Pericardium fibroblast (primary cell): ENCODE results near the gene GABARAPL2. TPM values are rescaled to one million over a fixed set of nuclear protein-coding genes. Genes with fewer than 3 reads are reported as not detected.

Experiments used
- total RNA-seq: library from RNA; depleted of rRNA; stranded (reverse); fragments of >200 nt; gene quantifications from 2 replicates; pipeline ENCODE4 v1.2.3, GENCODE V29; 2015

The GABARAPL2 gene
- 54.9 and 66.9 TPM in 2 replicates for total RNA-seq

GRCh38 chr16:75566040-75566757, at the start of gene GABARAPL2:
Gene GABARAPL2 (plus strand): TSS chr16:75566379. CDS start chr16:75566487, 108 bp downstream.

GRCh38 chr16:75535901-75536300, 30.3 kb upstream of the GABARAPL2 start, which contains the start of gene CHST5:
Gene CHST5 (minus strand): TSS chr16:75536108. CDS start chr16:75530384, 5,724 bp downstream.

GRCh38 chr16:75555707-75556430, 10.3 kb upstream of the GABARAPL2 start, which contains the start of gene TMEM231:
Gene TMEM231 (minus strand): TSS chr16:75556252. CDS start chr16:75556209, 43 bp downstream.

DNA sequence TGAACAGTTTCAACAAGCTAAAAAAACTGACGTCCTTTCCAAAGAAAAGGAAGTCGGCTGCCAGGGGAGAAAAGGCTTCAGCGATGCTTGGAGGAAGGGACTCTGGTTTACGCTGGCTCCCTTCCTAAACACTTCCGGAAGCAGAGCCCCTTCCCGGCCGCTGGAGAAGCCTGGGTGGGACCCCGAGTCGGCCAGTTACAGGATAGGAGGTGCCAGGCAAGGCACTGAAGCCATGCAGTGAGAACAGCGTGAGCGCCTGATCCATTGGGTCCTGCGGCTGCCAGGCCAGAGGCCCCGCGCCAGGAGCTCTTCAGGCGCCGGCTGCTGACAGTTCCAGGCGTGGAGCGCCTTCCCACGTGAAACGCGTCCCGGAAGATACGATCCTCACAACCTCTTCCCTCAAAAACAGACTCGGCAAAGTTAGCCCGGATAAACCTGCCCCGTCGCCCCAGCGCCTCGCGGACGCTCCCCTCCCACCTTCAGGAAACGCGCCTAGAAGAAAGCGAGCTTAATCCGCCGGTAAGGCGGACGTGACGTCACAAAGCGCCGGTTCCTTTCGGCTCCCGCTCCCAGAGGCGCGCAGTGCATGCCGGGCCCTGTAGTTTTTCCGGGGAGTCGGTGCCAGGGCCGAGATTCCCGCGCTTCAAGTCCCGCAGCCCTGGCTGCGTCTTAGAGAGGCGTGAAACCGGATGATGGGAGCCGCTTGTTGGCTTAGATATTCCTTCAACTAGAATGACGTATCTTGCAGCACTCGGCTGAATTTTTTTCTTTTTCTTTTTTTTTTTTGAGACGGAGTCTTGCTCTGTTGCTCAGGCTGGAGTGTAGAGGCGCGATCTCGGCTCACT, 56.8 kb downstream of the GABARAPL2 start, which contains the start of gene ADAT1:
Gene ADAT1 (minus strand): TSS at position 521 of the 845 bp plus-strand sequence. CDS start 2,482 bp downstream, outside the sequence.

Other genes with a start within 250 kb of the GABARAPL2 start
- gene CFDP1, start 132.9 kb upstream of the GABARAPL2 start, total RNA-seq = 48.7 and 52.2 TPM in 2 replicates
- gene TMEM170A, start 101.7 kb upstream of the GABARAPL2 start, total RNA-seq = 5.5 and 12.8 TPM in 2 replicates
- gene CHST6, start 70.9 kb upstream of the GABARAPL2 start, total RNA-seq = 0.43 and 0.70 TPM in 2 replicates
- gene CHST5, start 30.3 kb upstream of the GABARAPL2 start, total RNA-seq = not detected in 2 replicates
- gene TMEM231, start 10.1 kb upstream of the GABARAPL2 start, total RNA-seq = 7.9 and 11.7 TPM in 2 replicates
- gene ADAT1, start 56.9 kb downstream of the GABARAPL2 start, total RNA-seq = 22.2 and 24.4 TPM in 2 replicates
- gene KARS1, start 81.3 kb downstream of the GABARAPL2 start, total RNA-seq = 130 and 146 TPM in 2 replicates
- gene TERF2IP, start 81.4 kb downstream of the GABARAPL2 start, total RNA-seq = 36.7 and 51.1 TPM in 2 replicates
- not detected in 2 replicates for gene CPHXL2, start 110.6 kb downstream of the GABARAPL2 start, total RNA-seq
- not detected in 2 replicates for gene DUXB, start 135.1 kb downstream of the GABARAPL2 start, total RNA-seq
- gene CPHXL, start 160.1 kb downstream of the GABARAPL2 start, total RNA-seq = not detected in 2 replicates